Liver (tissue), 9 donors: Measurements from ENCODE around the gene DAB1. TPM values are rescaled to one million over a fixed set of nuclear protein-coding genes. Genes with fewer than 3 reads are reported as not detected.

Source experiments
- DNase-seq: peaks from one replicate; pipeline ENCODE4 v3.0.0-alpha.2; 2017; ENCODE audit warnings: low spot score
- H3K27ac ChIP-seq, 2 donors: one replicate each; pipeline ENCODE4 v1.7.0; 2013; ENCODE audit warnings: inconsistent platforms in 2 of 2, low read length in 2 of 2, control low read depth in 1 of 2, low read depth in 1 of 2, mild to moderate bottlenecking in 1 of 2
- H3K27me3 ChIP-seq, 4 donors: one replicate each; pipeline versions ENCODE4 v1.6.1 to v1.7.0; 2013; ENCODE audit warnings: low read length in 3 of 4, inconsistent platforms in 1 of 4, mild to moderate bottlenecking in 1 of 4, moderate library complexity in 1 of 4; ENCODE audit not compliant: control insufficient read depth in 4 of 4, insufficient read depth in 4 of 4
- H3K36me3 ChIP-seq, 4 donors: one replicate each; pipeline versions ENCODE4 v1.6.1 to v1.7.0; 2013; ENCODE audit warnings: low read length in 3 of 4, mild to moderate bottlenecking in 3 of 4, low read depth in 1 of 4, moderate library complexity in 1 of 4; ENCODE audit not compliant: control insufficient read depth in 4 of 4, insufficient read depth in 3 of 4
- H3K4me1 ChIP-seq, 4 donors: one replicate each; pipeline versions ENCODE4 v1.6.1 to v1.7.0; 2013; ENCODE audit warnings: low read length in 3 of 4, mild to moderate bottlenecking in 3 of 4, moderate library complexity in 1 of 4; ENCODE audit not compliant: control insufficient read depth in 4 of 4, insufficient read depth in 4 of 4
- H3K4me3 ChIP-seq, 3 donors: one replicate each; pipeline versions ENCODE4 v1.6.1 to v1.7.0; 2013; ENCODE audit warnings: low read length in 3 of 3, control low read depth in 1 of 3, low read depth in 1 of 3, mild to moderate bottlenecking in 1 of 3
- H3K9ac ChIP-seq, 2 donors: one replicate each; pipeline ENCODE4 v1.7.0; 2013; ENCODE audit warnings: low read length in 2 of 2, mild to moderate bottlenecking in 2 of 2, moderate library complexity in 2 of 2, control low read depth in 1 of 2, low read depth in 1 of 2
- H3K9me3 ChIP-seq, 4 donors: one replicate each; pipeline versions ENCODE4 v1.6.1 to v1.7.0; 2013; ENCODE audit warnings: low read length in 3 of 4; ENCODE audit not compliant: control insufficient read depth in 4 of 4
- CTCF ChIP-seq: fragments of 150-350 bp; IDR thresholded peaks from 2 replicates; pipeline ENCODE4 v1.5.1; 2017; ENCODE audit warnings: improper control_type of control experiment, low read depth, low read length; ENCODE audit not compliant: missing input control
- EGR1 ChIP-seq, 2 donors: IDR thresholded peaks; 2 replicates each; pipeline ENCODE4 v1.6.1; 2016 to 2018; ENCODE audit warnings: antibody characterized with exemption in 2 of 2, low read depth in 2 of 2
- FOXA1 ChIP-seq: IDR thresholded peaks from 2 replicates; pipeline ENCODE4 v1.6.1; 2016; ENCODE audit warnings: antibody characterized with exemption
- FOXA2 ChIP-seq: IDR thresholded peaks from 2 replicates; pipeline ENCODE4 v1.6.1; 2016; ENCODE audit warnings: antibody characterized with exemption
- GABPA ChIP-seq, 2 donors: IDR thresholded peaks in 1 of 2; conservative IDR thresholded peaks in 1 of 2; 2 replicates each; pipeline ENCODE4 v1.6.1; 2016; ENCODE audit warnings: antibody characterized with exemption in 2 of 2, mild to moderate bottlenecking in 1 of 2, moderate library complexity in 1 of 2
- HNF4A ChIP-seq, 2 donors: conservative IDR thresholded peaks; 2 replicates each; pipeline ENCODE4 v1.6.1; 2016; ENCODE audit warnings: antibody characterized with exemption in 2 of 2, mild to moderate bottlenecking in 2 of 2
- HNF4G ChIP-seq: IDR thresholded peaks from 2 replicates; pipeline ENCODE4 v1.6.1; 2016; ENCODE audit warnings: antibody characterized with exemption
- JUND ChIP-seq, 2 donors: IDR thresholded peaks; 2 replicates each; pipeline ENCODE4 v1.6.1; 2016; ENCODE audit warnings: antibody characterized with exemption in 2 of 2
- NR2F2 ChIP-seq: IDR thresholded peaks from 2 replicates; pipeline ENCODE4 v1.6.1; 2016; ENCODE audit warnings: antibody characterized with exemption
- RAD21 ChIP-seq, 2 donors: IDR thresholded peaks; 2 replicates each; pipeline ENCODE4 v1.6.1; 2016; ENCODE audit warnings: antibody characterized with exemption in 2 of 2, mild to moderate bottlenecking in 2 of 2
- RXRA ChIP-seq, 2 donors: IDR thresholded peaks; 2 replicates each; pipeline ENCODE4 v1.6.1; 2017 to 2018; ENCODE audit warnings: antibody characterized with exemption in 2 of 2, mild to moderate bottlenecking in 1 of 2
- SP1 ChIP-seq: IDR thresholded peaks from 2 replicates; pipeline ENCODE4 v1.6.1; 2018; ENCODE audit warnings: antibody characterized with exemption, mild to moderate bottlenecking
- TAF1 ChIP-seq: conservative IDR thresholded peaks from 2 replicates; pipeline ENCODE4 v1.6.1; 2016; ENCODE audit warnings: antibody characterized with exemption, mild to moderate bottlenecking
- YY1 ChIP-seq: IDR thresholded peaks from 2 replicates; pipeline ENCODE4 v1.6.1; 2016; ENCODE audit warnings: antibody characterized with exemption, mild to moderate bottlenecking
- ZBTB33 ChIP-seq: IDR thresholded peaks from 2 replicates; pipeline ENCODE4 v1.6.1; 2016; ENCODE audit warnings: antibody characterized with exemption
- WGBS: extraction: QIAGEN DNeasy Blood & Tissue Kit; methylation state at CpG from one replicate; pipeline ENCODE4 v1.1.7; 2013; 5-methylcytosine and 5-hydroxymethylcytosine counted together
- polyA plus RNA-seq, 2 donors: library from polyadenylated mRNA; stranded (reverse) in 1 of 2; unstranded in 1 of 2; fragments of 200-250 nt in 1 of 2; fragments of >200 nt in 1 of 2; fragmentation: Nextera tagmentation in 1 of 2; extraction: Ambion mirVana in 1 of 2; gene quantifications; one replicate each; pipeline versions ENCODE4 v1.2.1 to v1.2.3, GENCODE V29; 2013 to 2015
- total RNA-seq, 2 donors: library from RNA; depleted of rRNA; stranded (reverse); fragments of >200 nt; gene quantifications; one replicate each; pipeline ENCODE4 v1.2.3, GENCODE V29; 2014
- TF ChIP-seq, protein P1 (sequence below): IDR thresholded peaks from 2 replicates; pipeline ENCODE4 v1.6.1; 2016; ENCODE audit warnings: antibody characterized with exemption, mild to moderate bottlenecking
- TF ChIP-seq, protein P2 (sequence below): IDR thresholded peaks from 2 replicates; pipeline ENCODE4 v1.6.1; 2016; ENCODE audit warnings: antibody characterized with exemption
- TF ChIP-seq, protein P3 (sequence below): IDR thresholded peaks from 2 replicates; pipeline ENCODE4 v1.6.1; 2016; ENCODE audit warnings: antibody characterized with exemption
- donor health status: healthy.
- donor health status: healthy.
- donor health status: healthy.
- donor health status: healthy.
- donor health status: healthy.

Gene DAB1
- total and polyA plus RNA-seq, 4 donors: 0.54 to 1.7 (median 1.2) TPM

GRCh38 chr1:57363165-57363564, 60.7 kb downstream of the DAB1 start:
- Histone ChIP-seq H3K27ac (no peak overlapping the region), H3K27me3 (no peaks in the 10 kb centered on the region), H3K36me3 (no peaks in the 10 kb centered on the region), H3K9me3 (no peaks in the 10 kb centered on the region), H3K4me3 (no peak overlapping the region), H3K4me1 (no peaks in the 10 kb centered on the region), H3K9ac (no peak overlapping the region)
- no peak for TF ChIP-seq GABPA (IDR thresholded peaks at IDR 0.05 in 1 of 2, conservative IDR thresholded peaks at IDR 0.05 in 1 of 2)
- DNase-seq: no peak
- WGBS: 90% methylated on average over 6 of the region's 6 CpGs

GRCh38 chr1:57362480-57362879, 61.4 kb downstream of the DAB1 start:
- no peaks in the 10 kb centered on the region for H3K4me1 ChIP-seq
- WGBS: 68% methylated on average over 2 of the region's 2 CpGs
- no peak for TF ChIP-seq JUND (IDR thresholded peaks at IDR 0.05)
- TF ChIP-seq RXRA (IDR thresholded peaks at IDR 0.05): no peak
- no peak for TF ChIP-seq HNF4A (conservative IDR thresholded peaks at IDR 0.05)
- TF ChIP-seq FOXA2: no peak
- TF ChIP-seq EGR1 (IDR thresholded peaks at IDR 0.05; ENCODE audit: low read depth in 2 of 2): no peak
- TF ChIP-seq, protein P1, sequence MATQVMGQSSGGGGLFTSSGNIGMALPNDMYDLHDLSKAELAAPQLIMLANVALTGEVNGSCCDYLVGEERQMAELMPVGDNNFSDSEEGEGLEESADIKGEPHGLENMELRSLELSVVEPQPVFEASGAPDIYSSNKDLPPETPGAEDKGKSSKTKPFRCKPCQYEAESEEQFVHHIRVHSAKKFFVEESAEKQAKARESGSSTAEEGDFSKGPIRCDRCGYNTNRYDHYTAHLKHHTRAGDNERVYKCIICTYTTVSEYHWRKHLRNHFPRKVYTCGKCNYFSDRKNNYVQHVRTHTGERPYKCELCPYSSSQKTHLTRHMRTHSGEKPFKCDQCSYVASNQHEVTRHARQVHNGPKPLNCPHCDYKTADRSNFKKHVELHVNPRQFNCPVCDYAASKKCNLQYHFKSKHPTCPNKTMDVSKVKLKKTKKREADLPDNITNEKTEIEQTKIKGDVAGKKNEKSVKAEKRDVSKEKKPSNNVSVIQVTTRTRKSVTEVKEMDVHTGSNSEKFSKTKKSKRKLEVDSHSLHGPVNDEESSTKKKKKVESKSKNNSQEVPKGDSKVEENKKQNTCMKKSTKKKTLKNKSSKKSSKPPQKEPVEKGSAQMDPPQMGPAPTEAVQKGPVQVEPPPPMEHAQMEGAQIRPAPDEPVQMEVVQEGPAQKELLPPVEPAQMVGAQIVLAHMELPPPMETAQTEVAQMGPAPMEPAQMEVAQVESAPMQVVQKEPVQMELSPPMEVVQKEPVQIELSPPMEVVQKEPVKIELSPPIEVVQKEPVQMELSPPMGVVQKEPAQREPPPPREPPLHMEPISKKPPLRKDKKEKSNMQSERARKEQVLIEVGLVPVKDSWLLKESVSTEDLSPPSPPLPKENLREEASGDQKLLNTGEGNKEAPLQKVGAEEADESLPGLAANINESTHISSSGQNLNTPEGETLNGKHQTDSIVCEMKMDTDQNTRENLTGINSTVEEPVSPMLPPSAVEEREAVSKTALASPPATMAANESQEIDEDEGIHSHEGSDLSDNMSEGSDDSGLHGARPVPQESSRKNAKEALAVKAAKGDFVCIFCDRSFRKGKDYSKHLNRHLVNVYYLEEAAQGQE: no peak
- TF ChIP-seq TAF1: no peak
- TF ChIP-seq GABPA (IDR thresholded peaks at IDR 0.05 in 1 of 2, conservative IDR thresholded peaks at IDR 0.05 in 1 of 2): no peak
- TF ChIP-seq YY1: no peak
- TF ChIP-seq ZBTB33: no peak
- no peak for TF ChIP-seq HNF4G
- no peak for TF ChIP-seq CTCF
- TF ChIP-seq SP1: no peak
- TF ChIP-seq NR2F2: no peak
- no peak for TF ChIP-seq RAD21 (IDR thresholded peaks at IDR 0.05)
- TF ChIP-seq, protein P2, sequence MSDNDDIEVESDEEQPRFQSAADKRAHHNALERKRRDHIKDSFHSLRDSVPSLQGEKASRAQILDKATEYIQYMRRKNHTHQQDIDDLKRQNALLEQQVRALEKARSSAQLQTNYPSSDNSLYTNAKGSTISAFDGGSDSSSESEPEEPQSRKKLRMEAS: no peak
- TF ChIP-seq FOXA1: no peak
- TF ChIP-seq, protein P3, sequence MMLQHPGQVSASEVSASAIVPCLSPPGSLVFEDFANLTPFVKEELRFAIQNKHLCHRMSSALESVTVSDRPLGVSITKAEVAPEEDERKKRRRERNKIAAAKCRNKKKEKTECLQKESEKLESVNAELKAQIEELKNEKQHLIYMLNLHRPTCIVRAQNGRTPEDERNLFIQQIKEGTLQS: no peak

More at GRCh38 chr1:57362480-57362879, 61.4 kb downstream of the DAB1 start:
- Histone ChIP-seq H3K9me3 (no peaks in the 10 kb centered on the region), H3K9ac (no peak overlapping the region), H3K4me3 (no peak overlapping the region), H3K27me3 (no peaks in the 10 kb centered on the region), H3K36me3 (no peaks in the 10 kb centered on the region), H3K27ac (no peak overlapping the region)
- no peak for DNase-seq
